SU-DHL-6 (cell line): ENCODE measurements around the gene ITPR2.

Experiments
- EZH2phosphoT487 ChIP-seq: fragments of 200-600 bp; sonication (generic), shearing (Covaris generic); conservative IDR thresholded peaks from 2 replicates; pipeline ENCODE4 v1.6.1; 2018; ENCODE audit warnings: mild to moderate bottlenecking, antibody characterized with exemption, low read length, moderate library complexity, mixed read lengths
- TF ChIP-seq, protein P1 (sequence below): fragments of 200-600 bp; sonication (generic); IDR thresholded peaks from one replicate; pipeline ENCODE4 v1.5.1; 2017; ENCODE audit warnings: antibody characterized with exemption, mild to moderate bottlenecking, low read length, moderate library complexity; ENCODE audit not compliant: insufficient read depth, poor library complexity, severe bottlenecking

- TF ChIP-seq, protein P1, sequence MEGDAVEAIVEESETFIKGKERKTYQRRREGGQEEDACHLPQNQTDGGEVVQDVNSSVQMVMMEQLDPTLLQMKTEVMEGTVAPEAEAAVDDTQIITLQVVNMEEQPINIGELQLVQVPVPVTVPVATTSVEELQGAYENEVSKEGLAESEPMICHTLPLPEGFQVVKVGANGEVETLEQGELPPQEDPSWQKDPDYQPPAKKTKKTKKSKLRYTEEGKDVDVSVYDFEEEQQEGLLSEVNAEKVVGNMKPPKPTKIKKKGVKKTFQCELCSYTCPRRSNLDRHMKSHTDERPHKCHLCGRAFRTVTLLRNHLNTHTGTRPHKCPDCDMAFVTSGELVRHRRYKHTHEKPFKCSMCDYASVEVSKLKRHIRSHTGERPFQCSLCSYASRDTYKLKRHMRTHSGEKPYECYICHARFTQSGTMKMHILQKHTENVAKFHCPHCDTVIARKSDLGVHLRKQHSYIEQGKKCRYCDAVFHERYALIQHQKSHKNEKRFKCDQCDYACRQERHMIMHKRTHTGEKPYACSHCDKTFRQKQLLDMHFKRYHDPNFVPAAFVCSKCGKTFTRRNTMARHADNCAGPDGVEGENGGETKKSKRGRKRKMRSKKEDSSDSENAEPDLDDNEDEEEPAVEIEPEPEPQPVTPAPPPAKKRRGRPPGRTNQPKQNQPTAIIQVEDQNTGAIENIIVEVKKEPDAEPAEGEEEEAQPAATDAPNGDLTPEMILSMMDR: no peak
- no peak for TF ChIP-seq EZH2phosphoT487
Observed at GRCh38 chr12:26696613-26697092, 136.3 kb downstream of the ITPR2 start.
